Stimulated activated CD4-positive, alpha-beta T cell treated with anti-CD3 and anti-CD28 coated beads, Interleukin-1b, Interleukin-23, amount 100 ng/mL, for 1 hour (primary cell): ENCODE data around the gene ROBO3.

Source experiments
- DNase-seq, 2 donors: peaks; one replicate each; pipeline ENCODE4 v3.0.0-alpha.2; 2020; ENCODE audit warnings: low read depth in 2 of 2

ROBO3 gene

GRCh38 chr11:124891373-124891861 lies 26.2 kb downstream of the ROBO3 start:
- DNase-seq, result no peak

DNA sequence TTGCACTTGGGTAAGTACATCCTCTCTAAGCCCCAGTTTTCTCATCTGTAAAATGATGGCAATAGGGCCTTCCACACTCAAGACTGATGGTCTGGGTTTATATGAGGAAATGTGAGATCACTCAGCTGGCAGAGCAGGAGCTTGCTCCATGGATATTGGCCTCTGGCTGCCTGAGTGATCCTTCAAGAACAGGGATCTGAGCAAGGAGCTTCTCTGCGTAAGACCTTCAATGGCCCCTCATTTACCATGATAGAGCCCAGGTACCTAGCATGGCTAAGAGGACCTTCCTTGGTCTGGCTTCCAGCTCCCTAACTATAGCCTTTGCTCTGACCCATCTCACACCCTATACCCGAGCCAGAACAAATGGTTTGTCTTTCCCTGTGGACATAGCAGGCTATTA lies 26.9 kb downstream of the ROBO3 start:
- no peak for DNase-seq

GRCh38 chr11:124892750-124893454 lies 27.7 kb downstream of the ROBO3 start:
- no peak for DNase-seq

DNA sequence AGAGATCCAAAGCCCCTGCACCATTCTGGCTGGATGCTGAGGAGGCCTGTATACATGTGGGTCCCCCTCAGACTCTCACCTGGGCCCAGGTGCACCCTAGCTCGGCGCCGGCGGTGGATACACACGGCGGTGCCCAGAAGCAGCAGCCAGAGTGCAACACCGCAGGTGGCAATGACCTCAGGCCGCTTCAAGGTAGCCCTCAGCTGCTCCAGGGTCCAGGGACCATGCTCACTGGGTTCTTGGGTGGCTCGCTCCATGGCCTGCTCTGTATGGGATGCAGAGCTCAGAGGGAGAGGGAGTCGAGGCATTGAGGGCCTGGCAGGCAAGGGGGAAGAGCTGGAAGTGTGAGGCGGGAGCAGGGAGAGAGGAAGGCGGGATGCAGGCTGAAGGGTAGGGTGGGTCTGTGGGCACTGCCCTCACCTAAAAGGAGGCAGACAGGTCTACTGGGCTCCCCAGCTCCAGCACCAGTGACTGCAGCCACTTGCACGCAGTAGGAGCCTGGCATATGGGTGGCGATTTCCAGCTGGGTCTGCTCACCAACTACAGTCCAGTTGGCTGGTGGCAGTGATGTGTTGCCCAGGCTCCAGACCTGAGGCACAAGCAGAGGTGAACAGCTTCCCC lies 28.7 kb downstream of the ROBO3 start:
- no peak for DNase-seq

DNA sequence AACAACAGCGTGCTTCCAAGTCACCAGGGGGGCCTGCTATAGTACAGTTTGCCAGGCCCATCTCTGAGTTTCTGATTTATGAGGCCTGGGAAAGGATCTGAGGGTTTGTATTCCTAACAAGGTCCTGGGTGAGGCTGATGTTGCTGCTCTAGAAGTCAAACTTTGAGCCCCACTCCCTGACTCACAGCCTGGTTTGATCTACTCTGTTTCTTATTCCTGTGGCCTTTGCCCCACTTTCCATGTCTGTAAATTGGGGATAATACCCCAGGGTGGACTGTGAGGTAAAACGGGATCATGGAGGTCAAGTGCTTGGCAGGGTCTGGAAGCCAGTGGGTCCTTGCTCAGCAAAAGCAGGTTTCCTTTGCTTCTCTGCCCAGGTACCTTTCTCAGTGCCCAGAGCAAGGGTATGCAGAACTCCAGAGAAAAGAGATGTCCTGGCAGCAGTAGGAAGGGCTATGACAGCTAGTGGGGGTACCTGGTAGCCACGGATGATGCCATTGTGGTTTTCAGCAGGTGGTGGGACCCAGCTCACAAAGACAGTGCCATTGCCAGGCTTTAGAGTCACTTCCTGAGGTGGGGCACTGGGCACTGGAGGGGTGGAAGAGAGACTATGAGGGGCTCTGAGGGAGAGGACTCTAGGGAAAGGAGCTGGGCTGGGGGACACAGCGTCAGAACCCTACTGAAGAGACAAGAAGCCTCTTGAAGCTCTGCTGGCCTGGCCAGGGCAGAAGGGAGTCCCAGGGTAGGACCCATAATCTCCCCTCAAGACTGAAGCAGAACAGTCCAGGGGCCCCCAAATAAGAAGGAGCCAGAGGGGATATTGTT lies 29.6 kb downstream of the ROBO3 start:
- DNase-seq, result no peak

DNA sequence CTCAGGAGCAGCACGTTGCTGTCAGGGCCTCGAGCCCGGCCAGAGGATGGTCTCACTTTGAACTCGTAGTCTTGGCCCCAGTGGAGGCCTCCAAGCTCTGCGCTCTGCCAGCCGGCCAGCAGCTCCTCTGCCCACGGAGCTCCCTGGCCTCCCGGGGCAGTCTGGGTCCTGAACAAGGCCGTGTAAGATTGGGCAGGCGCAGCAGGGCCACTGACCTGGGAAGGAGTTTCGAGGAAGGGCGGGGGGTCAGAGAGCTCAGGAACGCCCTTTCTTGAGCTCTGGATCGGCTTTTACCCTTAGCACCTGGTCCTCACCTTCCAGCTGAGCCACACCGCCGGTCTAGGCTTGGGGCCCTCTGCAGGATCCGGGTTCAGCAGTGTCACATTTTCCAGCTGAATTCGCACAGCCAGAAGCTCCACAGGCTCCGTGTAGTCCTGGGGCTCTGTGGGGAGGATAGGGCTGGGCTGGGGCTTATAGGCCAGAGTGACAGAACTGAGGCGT lies 30.3 kb downstream of the ROBO3 start:
- DNase-seq, result no peak

DNA sequence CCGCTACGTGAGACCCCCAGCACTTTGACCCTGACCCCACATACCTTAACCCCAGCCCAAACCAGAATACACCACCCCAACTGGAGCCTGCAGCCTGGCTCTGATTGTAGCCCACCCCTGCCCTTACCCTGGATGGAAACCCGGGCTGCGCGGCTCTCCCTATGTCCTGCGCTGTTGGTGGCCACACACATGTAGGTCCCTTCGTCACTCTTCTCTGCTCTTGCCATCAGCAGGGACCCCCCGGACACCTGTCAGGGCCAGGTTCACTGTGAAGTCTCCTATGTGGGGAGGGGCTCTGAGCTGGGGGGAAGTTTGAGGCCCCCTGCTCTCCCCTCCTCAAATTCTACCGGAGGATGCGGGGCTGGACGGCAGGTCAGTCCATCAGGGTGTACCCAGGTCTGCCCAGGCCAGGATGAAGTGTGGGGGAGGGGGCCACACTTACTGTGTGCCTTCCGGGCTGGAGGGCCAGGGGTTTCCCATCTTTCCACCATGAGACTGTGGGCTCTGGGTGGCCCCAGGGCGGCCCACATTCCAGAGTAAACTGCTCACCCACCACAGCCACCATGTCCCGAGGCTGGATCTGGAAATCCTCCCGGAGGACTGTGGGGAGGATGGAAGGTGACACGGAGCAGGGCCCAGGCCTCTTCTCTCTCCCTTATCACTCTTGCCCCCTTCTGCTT lies 31.0 kb downstream of the ROBO3 start:
- DNase-seq, result no peak

GRCh38 chr11:124896821-124897391 lies 31.7 kb downstream of the ROBO3 start:
- no peak for DNase-seq

GRCh38 chr11:124897674-124898262 lies 32.5 kb downstream of the ROBO3 start, which contains the start of gene ROBO4:
Gene ROBO4 (minus strand): TSS chr11:124897865. CDS start chr11:124897795, 70 bp downstream.
- no peak for DNase-seq

DNA sequence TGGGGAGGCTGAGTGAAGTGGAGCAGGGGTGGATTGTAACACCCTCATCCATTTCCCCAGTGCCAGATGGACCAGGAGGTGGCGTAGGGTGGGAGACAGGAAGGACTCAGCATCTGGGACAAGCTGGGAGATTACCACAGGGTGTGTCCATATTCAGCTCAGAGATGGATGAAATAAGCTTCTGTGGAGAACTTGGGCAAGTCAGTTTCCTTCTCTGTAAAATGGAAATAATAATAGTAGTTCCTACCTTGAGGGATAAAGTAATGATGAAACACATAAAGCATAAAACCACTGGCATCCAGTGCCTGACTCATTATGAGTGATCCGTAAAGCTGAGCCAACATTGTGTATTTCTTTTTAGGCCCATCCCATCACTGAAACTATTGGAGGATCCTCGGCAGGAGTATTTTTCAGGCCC lies 33.0 kb downstream of the ROBO3 start:
- DNase-seq, result no peak

DNA sequence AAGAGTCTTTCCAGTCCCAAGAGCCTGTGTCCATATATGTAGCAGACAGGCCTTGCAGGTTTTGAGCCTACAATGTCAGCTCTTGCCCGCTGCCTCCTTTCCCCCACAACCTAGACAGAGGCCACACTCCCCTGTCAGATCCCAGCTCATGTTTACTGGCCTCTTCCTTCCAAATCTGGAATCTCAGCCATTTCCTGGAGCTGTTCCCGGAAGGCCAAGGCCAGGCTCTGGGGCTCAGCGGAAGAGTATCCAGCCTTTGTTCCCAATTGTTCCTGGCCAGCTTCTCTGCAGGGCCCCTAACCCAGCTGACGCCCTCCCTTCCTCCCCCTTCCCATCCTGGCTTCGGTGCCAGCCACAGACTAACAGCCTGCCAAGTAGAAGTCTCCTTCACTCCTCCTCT lies 33.5 kb downstream of the ROBO3 start:
- no peak for DNase-seq

DNA sequence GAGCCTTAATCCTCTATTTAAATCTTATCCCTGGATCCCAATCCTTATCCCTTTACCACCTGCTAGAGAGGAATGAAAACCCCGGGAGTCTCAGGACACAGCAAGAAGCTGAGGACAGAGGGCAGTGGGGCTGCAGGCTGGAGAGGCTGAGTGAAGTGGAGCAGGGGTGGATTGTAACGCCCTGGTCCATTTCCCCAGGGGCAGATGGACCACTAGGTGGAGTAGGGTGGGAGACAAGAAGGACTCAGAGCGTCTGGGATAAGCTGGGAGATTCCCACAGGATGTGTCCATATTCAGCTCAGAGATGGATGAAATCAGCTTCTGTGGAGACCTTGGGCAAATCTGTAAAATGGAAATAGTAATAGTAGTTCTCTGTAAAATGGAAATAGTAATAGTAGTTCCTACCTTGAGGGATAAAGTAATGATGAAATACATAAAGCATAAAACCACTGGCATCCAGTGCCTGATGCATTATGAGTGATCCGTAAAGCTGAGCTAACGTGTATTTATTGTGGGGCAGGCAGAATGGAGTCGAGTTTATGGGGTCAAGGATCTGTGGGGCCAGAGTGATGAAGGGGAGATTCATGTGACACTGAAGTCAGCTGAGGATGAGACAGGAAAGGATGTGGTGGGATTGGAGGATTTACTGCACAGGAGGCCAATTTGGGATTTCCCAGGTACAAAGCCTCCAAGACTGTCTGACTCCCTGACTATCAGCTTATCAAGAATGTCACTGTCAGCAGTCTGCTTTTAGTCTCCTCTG lies 34.3 kb downstream of the ROBO3 start:
- no peak for DNase-seq

DNA sequence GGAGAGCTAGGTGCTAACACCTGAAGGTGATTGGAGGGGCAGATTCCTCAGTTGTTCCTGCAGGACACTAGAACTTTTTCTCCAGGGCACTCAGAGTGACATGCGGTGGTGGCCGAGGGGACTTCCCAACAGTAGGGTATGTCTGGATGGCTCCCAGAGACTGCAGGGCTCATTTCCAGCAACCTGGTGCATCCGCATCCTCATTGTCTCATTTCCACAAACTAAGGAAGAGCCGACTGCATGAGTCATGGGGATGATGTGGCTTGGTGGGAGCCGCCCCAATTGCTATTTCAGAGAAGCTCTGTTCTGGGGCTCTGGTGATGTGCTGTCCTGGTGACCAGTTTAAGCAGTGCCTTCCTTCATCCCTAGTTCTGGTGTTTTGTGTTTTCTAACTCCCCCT lies 35.2 kb downstream of the ROBO3 start:
- DNase-seq, result no peak

GRCh38 chr11:124902616-124903015 lies 37.4 kb downstream of the ROBO3 start:
- DNase-seq, result no peak

DNA sequence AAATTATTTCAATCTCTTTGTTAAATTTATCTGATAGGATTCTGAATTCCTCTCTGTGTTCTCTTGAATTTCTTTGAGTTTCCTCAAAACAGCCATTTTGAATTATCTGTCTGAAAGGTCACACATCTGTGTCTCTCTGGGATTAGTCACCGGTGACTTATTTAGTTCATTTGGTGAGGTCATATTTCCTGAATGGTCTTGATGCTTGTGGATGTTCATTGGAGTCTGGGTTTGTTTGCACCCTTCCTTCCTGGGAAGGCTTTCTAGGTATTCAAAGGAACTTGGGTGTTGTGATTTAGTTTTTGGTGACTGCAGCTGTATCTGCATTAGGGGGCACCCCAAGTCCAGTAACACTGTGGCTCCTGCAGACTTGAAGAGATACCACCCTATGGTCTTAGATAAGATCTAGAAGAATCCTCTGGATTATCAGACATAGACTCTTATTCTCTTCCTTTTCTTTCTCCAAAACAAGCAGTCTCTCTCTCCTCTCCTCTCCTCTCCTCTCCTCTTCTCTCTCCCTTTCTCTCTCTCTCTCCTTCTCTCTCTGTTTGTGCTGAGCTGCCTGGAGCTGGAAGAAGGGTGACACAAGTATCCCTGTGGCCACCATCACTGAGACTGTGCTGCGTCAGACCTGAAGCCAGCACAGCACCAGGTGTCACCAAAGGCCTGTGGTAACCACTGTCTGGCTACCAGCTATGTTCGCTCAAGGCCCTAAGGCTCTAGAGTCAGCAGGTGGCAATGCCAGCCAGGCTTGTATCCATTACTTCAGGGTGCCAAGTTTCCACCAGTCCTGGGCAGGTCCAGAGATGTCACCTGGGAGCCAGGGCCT lies 50.5 kb downstream of the ROBO3 start:
- DNase-seq, result no peak

DNA sequence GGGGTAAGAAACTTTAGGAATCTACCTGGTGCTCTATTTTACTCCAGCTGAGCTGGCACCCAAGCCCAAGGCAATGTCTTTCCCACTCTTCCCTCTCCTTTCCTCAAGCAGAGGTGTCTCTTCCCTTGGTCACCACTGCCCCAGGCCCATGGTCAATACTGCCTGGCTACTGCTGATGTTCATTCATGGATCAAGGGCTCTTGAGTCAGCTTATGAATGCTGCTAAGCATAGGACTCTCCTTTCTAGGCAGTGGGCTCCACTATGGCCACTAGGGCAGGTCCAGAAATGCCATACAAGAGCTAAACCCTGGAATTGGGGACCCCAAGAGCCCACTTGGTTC lies 51.1 kb downstream of the ROBO3 start:
- DNase-seq, result no peak

DNA sequence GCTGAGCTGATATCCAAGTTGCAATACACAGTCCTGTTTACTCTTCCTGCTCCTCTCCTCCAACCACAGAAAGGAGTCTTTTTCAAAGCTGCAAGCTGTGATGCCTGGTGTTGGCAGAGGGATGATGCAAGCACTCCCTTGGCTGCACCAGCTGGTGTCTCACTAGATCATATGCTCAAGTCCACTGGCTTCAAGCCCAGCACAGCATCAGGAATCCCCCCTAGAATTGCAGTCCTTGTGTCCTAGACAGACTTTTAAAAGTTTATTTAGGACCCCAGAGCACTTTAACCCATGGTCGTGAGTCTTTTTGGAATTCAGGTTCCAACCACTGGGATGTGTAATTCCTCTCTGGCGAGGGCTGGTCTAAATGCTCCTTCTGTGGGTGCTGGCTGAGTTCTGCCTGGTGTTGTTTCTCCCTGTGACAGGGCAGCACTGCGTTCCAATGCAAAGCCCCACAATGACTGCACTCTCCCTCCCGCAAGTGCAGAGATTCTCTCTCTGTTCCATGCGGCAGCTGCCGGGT lies 51.9 kb downstream of the ROBO3 start:
- DNase-seq, result no peak

GRCh38 chr11:124918950-124919349 lies 53.7 kb downstream of the ROBO3 start, which contains the start of gene HEPN1:
Gene HEPN1 (plus strand): TSS chr11:124919250.
- DNase-seq, result no peak

- DNase-seq, result no peak
Observed at GRCh38 chr11:124919898-124920297, 54.7 kb downstream of the ROBO3 start.
